Nephron (organoid): ENCODE data around the gene VTA1.
"Not testable (repeated sequence)": the region's sequence is repeated elsewhere in the genome, so short reads cannot be mapped to it uniquely, and the experiment has no call there.

Experiments
- H3K27ac Mint-ChIP-seq, 3 experiments: 2 replicates each; pipeline ENCODE4 v1.8.0; 2020; ENCODE audit warnings: mixed read lengths in 3 of 3, mild to moderate bottlenecking in 2 of 3, moderate library complexity in 1 of 3
- H3K27me3 Mint-ChIP-seq: 2 replicates; pipeline ENCODE4 v1.8.0; 2021; ENCODE audit warnings: low read depth, mild to moderate bottlenecking, moderate library complexity, mixed read lengths
- H3K36me3 Mint-ChIP-seq: 2 replicates; pipeline ENCODE4 v1.8.0; 2020; ENCODE audit warnings: low read depth, mixed read lengths
- H3K4me1 Mint-ChIP-seq: 2 replicates; pipeline ENCODE4 v1.8.0; 2020; ENCODE audit warnings: mixed read lengths
- H3K4me3 Mint-ChIP-seq, 3 experiments: 2 replicates each; pipeline ENCODE4 v1.8.0; 2020; ENCODE audit warnings: mild to moderate bottlenecking in 3 of 3, mixed read lengths in 3 of 3, moderate library complexity in 2 of 3
- H3K9me3 Mint-ChIP-seq: 2 replicates; pipeline ENCODE4 v1.8.0; 2020; ENCODE audit warnings: mixed read lengths
- CTCF ChIP-seq, 3 experiments: fragments of 200-600 bp; sonication (generic); IDR thresholded peaks; one replicate each; pipeline ENCODE4 v1.5.0; 2021; ENCODE audit warnings: antibody characterized with exemption in 3 of 3; ENCODE audit not compliant: unreplicated experiment in 3 of 3

VTA1 gene

GRCh38 chr6:142146828-142147662 is at the start of gene VTA1, which contains the start of gene NMBR:
TSS of gene VTA1 (plus strand) at chr6:142147263. CDS start at chr6:142147288, 25 bp downstream.
TSS of gene NMBR (minus strand) at chr6:142147122. CDS start at chr6:142088658, 58,464 bp downstream.
- Mint-ChIP-seq H3K4me1 (peaks cover 44% of the 10 kb centered on the region), H3K27ac (peak within 1 kb of the TSS; percentile 92 to 96 (median 93)), H3K27me3 (no peaks in the 10 kb centered on the region), H3K36me3 (peaks cover 5% of the 10 kb centered on the region), H3K9me3 (no peaks in the 10 kb centered on the region), H3K4me3 (peak within 1 kb of the TSS; percentile 95 to 96 (median 96))
- peak; percentile 85 to 91 (median 86) for TF ChIP-seq CTCF (IDR thresholded peaks at IDR 0.05; ENCODE audit: unreplicated experiment in 3 of 3)

- not testable (repeated sequence) for H3K4me3 Mint-ChIP-seq, H3K27ac Mint-ChIP-seq, H3K36me3 Mint-ChIP-seq, H3K4me1 Mint-ChIP-seq, H3K9me3 Mint-ChIP-seq, H3K27me3 Mint-ChIP-seq
Observed at GRCh38 chr6:142104820-142105219, 42.2 kb upstream of the VTA1 start.

GRCh38 chr6:142110820-142111219 is 36.2 kb upstream of the VTA1 start:
- H3K36me3 Mint-ChIP-seq: not testable (repeated sequence)

GRCh38 chr6:142112451-142113061 is 34.5 kb upstream of the VTA1 start:
- no peaks in the 10 kb centered on the region for H3K9me3 Mint-ChIP-seq
- no peaks in the 10 kb centered on the region for H3K4me1 Mint-ChIP-seq
- H3K27me3 Mint-ChIP-seq: no peaks in the 10 kb centered on the region
- H3K36me3 Mint-ChIP-seq: no peaks in the 10 kb centered on the region
- TF ChIP-seq CTCF (IDR thresholded peaks at IDR 0.05; ENCODE audit: unreplicated experiment in 3 of 3): peak; percentile 76 to 79 (median 78)
- no peak overlapping the region for H3K4me3 Mint-ChIP-seq
- H3K27ac Mint-ChIP-seq: no peak overlapping the region

More at GRCh38 chr6:142110820-142111219, 36.2 kb upstream of the VTA1 start:
- H3K9me3 Mint-ChIP-seq, H3K27ac Mint-ChIP-seq, H3K4me1 Mint-ChIP-seq, H3K27me3 Mint-ChIP-seq, H3K4me3 Mint-ChIP-seq: not testable (repeated sequence)

- peaks cover 3% of the 10 kb centered on the region for H3K27me3 Mint-ChIP-seq
- H3K27ac Mint-ChIP-seq: no peak overlapping the region
- no peaks in the 10 kb centered on the region for H3K4me1 Mint-ChIP-seq
- no peak overlapping the region for H3K4me3 Mint-ChIP-seq
- TF ChIP-seq CTCF (IDR thresholded peaks at IDR 0.05; ENCODE audit: unreplicated experiment in 3 of 3): no peak
- H3K36me3 Mint-ChIP-seq: no peaks in the 10 kb centered on the region
- no peaks in the 10 kb centered on the region for H3K9me3 Mint-ChIP-seq
Observed at GRCh38 chr6:142117366-142117765, 29.7 kb upstream of the VTA1 start.

- no peak for TF ChIP-seq CTCF (IDR thresholded peaks at IDR 0.05; ENCODE audit: unreplicated experiment in 3 of 3)
- Mint-ChIP-seq H3K4me3 (no peak overlapping the region), H3K27me3 (peaks cover 3% of the 10 kb centered on the region), H3K9me3 (no peaks in the 10 kb centered on the region), H3K4me1 (no peaks in the 10 kb centered on the region), H3K27ac (no peak overlapping the region), H3K36me3 (no peaks in the 10 kb centered on the region)
Observed at GRCh38 chr6:142118328-142118727, 28.7 kb upstream of the VTA1 start.
